HTERT RPE-1 (cell line): ENCODE measurements around the gene SLC30A7.

ENCODE experiments used
- in situ Hi-C: fragments of 300-500 bp; cut with MboI; formaldehyde crosslinking; loops from 4 replicates; pipeline ENCODE4 v1.14.3; 2020; ENCODE audit warnings: low sequenced_read_pairs

The SLC30A7 gene, protein sequence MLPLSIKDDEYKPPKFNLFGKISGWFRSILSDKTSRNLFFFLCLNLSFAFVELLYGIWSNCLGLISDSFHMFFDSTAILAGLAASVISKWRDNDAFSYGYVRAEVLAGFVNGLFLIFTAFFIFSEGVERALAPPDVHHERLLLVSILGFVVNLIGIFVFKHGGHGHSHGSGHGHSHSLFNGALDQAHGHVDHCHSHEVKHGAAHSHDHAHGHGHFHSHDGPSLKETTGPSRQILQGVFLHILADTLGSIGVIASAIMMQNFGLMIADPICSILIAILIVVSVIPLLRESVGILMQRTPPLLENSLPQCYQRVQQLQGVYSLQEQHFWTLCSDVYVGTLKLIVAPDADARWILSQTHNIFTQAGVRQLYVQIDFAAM

DNA sequence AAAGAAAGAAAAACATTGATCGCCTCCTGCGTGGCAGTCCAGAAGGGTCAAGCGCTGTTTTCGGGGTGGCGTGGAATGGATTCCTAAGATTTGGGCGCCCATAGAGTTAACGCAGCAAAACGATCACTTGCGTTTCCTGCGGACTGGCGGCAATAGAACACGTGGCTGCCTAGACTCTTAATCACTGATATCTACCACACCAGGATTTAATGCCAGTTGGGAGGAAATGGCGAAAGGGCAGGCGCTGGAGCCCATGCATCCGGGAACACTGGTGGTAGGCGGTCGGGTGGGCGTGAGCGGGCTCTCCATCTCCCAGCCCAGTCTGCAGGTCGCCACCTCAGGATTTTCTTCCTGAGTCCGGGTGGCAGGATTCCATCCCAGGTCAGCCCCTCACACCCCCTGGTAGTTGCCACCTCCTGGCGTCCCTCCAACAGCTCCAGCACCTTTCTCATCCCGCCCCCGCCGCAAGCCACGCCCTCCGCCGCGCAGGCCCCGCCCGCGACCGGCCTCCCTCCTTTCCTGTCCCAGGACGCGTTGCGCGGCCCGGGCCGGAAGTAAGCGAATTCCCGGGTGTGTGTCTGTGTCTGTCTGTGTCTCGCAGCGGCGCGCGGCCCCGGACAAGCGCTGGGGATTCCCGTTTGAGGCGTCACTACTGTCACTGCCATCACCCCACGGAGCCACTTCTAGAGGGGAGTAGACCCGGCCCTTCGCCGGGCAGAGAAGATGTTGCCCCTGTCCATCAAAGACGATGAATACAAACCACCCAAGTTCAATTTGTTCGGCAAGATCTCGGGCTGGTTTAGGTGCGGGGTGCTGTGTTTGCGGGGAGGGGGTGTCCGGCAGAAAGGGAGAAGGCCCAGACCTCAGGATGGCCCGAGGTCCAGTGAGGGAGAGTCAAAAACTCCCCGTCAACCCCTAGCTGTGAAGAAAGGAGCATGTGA is at the start of gene SLC30A7:
TSS of gene SLC30A7 (plus strand) at position 551 of the 941 bp plus-strand sequence. CDS start at position 724, 173 bp downstream.
- in situ Hi-C loops = no loop called here

DNA sequence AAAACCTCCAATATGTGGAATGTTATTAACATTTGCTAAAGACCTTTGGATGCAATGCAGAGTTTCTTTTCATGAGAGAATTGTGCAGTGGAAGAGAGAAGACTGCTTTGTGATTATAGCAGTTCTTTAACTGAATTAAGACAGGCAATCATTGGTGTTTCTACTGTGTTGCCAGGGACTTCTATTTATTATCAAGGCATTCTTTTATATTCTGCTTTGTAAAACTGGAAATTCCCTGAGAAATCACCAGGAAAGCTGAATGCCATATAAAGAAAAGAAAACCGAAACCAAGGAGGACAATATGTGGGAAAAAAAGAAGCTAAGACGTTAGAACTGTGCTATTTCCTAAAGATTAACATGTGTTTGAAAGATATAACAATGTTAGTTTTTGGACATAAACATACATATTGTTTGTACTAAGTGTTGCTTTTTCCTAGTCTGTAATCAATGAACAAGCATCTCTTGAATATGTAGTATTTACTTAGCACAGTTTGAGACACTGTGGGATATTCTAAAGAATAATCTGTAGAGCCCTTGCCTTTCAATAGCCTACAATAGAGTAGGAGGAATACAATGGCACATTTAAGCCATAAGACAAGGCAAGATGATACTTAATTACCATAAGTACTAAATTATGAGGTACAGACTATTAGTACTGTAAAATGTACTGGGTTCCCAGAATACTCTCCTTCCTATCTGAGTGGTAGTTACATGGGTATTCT is 48.4 kb upstream of the SLC30A7 start:
- in situ Hi-C loops = no loop called here

DNA sequence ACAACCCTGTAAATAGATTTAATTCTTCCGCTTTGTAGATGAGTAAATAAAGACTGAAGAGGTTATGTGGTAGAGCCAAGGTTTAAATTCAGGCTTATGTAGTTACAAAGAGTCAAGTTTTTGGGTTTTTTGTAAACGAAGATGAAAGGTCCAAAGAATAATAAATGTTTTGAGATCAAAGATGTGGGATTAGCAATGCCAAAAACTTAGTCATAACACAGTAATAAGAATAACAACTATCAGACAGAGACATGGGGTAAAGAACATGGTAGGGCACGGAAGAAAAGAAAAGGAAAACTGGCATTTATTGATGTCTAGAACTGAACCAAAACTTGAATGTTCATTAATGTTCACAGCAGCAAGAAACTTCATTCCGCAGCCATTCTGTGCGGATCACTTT is 44.2 kb upstream of the SLC30A7 start:
- in situ Hi-C loops = loop anchor here (25.0 kb wide), 1 partner anchor 389 kb away; no protein-coding TSS in a partner anchor

DNA sequence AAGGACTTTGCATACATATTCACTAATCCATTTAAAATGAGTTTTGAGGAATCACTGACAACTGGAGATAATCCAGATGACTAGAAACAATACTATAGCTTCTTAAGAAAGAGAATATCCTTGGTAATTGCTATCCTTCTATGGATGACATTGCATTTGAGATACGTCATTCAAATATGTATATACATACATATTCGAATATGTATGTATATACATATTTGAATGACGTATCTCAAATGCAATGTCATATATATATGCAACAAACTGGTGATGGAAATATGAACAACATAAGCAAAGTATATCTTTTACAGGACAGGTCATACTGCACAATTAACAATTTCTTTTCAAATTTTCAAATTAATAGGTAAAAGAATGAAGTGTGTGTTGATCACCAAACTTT is 42.9 kb upstream of the SLC30A7 start:
- in situ Hi-C loops = loop anchor here (25.0 kb wide), 1 partner anchor 391 kb away; no protein-coding TSS in a partner anchor

DNA sequence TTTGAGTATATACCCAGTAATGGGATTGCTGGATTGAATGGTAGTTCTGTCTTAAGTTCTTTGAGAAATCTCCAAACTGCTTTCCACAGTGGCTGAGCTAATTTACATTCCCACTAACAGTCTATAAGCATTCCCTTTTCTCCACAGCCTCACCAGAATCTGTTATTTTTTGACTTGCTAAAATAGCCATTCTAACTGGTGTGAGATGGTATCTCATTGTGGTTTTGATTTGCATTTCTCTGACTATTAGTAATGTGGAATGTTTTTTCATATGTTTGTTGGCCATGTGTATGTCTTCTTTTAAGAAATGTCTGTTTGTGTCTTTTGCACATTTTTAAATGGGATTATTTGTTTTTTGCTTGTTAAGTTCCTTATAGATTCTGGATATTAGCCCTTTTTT is 40.8 kb upstream of the SLC30A7 start:
- in situ Hi-C loops = loop anchor here (25.0 kb wide), 1 partner anchor 393 kb away; no protein-coding TSS in a partner anchor

DNA sequence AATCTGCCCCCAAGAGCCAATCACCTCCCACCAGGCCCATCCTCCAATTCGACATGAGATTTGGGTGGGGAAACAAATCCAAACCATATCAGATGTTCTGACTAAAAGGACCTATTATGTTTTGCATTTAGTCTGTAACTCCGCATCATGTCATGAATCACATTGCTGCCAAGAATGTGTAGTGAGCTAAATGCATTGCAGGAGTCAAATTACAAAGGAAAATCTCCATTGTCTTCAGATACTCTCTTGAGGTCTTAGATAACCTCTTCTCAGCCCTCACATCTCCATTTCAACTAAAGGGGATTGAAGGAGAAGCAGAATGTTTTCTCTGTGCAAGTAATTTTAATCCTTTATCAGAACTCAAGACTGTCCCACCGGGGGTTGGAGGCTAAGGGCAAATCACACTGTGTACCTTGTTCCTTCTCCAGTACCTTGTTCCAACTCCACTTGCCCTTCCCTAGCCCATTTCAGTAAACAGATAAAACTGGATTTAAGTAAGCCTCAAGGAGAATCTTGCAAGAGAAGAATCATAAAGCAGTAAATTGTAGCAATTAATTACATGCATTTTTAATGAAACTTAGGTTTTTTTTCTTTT is 35.4 kb upstream of the SLC30A7 start:
- in situ Hi-C loops = loop anchor here (25.0 kb wide), 1 partner anchor 398 kb away; no protein-coding TSS in a partner anchor

DNA sequence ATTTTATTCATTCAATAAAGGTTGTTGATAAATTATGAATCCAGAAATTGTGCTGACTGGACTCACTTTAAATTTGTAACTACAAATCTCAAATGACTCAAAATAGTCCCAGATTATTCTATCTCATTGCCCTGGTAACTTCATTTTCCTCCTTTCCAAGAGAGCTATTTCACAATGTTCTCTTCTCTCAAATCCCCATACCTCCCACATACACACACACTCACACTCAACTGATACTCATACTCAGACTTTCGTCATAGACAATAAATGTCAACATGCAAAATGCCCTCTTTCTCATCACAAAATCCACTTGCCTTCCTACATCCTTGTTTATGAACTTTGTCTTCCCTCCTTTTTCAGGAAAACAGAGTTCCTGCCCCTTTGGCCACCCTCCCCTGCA is 34.5 kb upstream of the SLC30A7 start:
- in situ Hi-C loops = loop anchor here (25.0 kb wide), 1 partner anchor 399 kb away; no protein-coding TSS in a partner anchor

DNA sequence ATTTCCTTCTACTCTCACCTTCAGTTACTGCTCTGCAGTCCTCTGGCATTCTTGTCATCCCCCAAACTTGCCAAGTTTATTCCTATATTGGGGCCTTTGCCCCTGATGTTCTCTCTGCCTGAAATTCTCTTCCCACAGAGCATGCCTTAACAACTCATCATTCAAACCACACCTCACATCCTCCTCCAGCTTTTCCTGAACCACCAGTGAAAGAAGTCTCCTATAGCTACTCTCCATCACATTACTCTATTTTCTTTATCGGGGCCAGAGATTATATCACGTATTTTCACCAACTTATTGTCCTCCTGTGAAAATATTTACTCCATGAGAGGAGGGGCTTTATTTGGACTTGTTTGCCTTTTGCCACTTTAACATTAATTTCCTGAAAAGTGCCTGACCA is 33.3 kb upstream of the SLC30A7 start:
- in situ Hi-C loops = loop anchor here (25.0 kb wide), 1 partner anchor 400 kb away; no protein-coding TSS in a partner anchor

DNA sequence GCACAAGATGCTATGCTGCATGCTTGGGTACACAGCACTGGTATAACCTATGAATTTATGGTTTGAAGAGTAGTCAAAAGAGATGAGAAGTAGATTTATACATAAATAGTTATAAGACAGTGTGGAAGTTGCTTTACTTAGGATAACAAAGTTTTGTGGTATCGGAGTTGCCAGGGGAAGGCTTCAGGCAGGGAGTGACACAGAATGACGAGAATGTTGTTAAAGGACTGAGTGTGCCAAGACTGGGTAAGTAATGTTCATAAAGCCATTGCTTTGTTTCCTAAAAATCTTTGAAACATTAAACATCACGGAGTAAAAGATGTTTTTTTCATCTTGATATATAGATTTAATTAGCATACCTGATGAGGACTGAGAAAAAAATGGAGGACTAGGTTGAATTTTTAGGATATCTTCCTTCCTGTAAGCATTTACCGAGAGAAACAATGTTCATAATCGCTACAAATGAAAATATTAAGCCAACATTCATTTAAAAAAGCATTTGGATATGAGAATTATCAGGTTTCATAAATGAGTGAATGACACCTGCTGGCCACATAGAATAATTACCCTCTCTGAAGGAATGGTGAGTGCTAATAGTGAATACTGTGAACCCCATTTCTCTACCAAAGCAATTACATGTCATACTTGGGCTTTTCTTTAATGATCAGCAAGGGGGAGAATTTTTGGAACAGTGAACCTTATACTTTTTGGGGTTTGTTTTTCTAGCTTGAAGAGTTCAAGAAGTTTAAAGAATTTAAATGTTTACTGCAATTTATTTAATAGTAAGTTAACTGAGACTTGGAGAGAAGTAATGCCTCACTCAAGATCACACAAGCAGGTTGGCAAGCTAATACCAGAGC is 29.6 kb upstream of the SLC30A7 start:
- in situ Hi-C loops = loop anchor here (25.0 kb wide), 1 partner anchor 404 kb away; no protein-coding TSS in a partner anchor

DNA sequence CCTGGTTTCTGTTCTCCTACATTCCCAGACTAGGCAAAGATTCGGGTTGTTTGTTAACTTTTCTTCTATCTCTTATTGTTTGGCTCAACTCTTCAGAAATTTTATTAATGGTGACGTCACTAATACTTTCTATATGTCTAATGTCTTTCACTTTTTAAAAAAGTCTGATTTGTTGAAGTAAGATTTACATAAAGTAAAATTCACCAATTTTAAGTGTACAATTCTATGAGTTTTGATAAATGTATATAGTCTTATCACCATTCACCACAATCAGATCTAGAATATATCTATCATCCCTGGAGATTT is 29.0 kb upstream of the SLC30A7 start:
- in situ Hi-C loops = loop anchor here (25.0 kb wide), 1 partner anchor 405 kb away; no protein-coding TSS in a partner anchor

DNA sequence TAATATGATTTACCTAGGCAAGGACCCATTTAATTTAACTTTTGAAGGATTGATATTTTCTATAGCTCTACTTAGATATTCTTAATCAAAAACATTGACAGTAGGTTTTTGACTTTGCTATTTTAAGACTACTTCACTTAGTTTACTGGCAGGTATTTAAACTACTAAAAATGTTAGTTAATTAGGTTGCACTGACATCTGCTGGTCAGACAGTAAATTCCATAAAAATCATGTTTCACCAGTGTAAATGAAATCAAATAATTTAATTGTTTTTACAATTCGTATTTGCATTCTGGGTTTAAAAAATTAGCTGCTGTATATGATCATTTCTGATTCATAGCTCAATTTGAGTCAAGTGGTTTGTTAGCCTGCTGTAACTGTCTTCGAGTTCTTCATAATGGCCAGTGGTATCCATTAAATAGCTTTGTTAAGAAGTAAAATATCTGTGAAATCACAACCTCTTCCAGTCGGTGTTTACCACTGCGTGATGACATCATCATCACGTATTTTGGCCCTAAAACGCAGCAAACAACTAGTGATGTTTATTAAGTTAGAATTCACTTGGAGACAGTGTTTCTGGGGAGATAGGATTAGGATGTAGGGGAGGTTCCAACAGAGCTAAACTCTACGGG is 27.4 kb upstream of the SLC30A7 start:
- in situ Hi-C loops = loop anchor here (25.0 kb wide), 1 partner anchor 406 kb away; no protein-coding TSS in a partner anchor

DNA sequence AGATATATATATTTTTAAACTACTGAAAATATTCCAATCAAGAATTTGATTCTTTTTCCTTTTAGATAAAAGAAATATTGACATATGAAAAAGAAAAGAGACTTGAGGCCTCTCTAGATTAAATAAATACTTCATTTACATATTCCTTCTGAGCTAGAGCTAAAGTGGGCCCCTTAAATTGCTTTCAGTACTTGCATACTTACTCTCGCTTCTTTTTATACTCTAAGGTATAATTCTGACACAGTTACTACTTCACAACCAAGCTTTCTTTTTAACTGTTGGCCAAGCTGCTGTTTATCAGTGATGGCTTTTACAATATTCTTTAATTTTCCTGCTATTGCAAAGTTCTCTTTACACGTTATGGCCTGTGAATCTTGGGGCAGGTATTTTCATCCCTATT is 25.9 kb upstream of the SLC30A7 start:
- in situ Hi-C loops = loop anchor here (25.0 kb wide), 1 partner anchor 408 kb away; no protein-coding TSS in a partner anchor

DNA sequence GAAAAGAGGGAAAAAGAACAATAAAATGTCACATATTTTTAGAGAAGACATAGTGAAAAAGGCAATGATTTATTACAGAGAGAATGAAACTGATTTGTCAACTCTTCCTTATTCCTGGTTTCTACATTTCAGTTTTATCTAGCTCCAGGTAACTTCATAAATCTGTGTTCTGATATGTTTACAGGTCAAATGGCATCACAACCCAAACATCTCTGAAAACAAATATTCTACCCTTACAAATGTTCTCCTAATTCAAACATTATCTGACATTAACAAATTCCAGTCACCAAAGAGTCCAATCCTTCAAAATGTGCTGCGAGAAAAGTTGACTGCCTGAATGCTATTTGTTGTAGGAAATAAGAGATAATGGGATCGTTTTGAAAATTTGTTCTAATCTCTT is 21.5 kb upstream of the SLC30A7 start:
- in situ Hi-C loops = loop anchor here (25.0 kb wide), 1 partner anchor 412 kb away; no protein-coding TSS in a partner anchor

DNA sequence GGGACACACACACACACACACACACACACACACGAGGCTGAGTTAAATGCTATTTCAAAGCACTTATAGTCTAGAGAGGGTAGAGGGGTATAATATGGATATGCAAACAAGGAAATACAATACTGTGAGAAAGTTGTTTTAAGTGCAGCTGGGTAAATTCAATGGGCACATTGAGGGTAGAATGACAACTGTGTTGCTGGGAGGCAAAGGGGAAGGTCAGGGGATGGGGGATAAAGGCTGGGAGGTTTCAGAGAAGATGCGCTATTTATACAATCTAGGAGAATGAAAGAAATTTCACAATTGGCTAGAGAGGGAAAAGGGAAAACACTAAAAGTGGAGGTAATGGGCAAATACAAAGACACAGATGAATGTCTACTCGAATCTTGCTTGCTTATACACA is 20.7 kb upstream of the SLC30A7 start:
- in situ Hi-C loops = no loop called here

DNA sequence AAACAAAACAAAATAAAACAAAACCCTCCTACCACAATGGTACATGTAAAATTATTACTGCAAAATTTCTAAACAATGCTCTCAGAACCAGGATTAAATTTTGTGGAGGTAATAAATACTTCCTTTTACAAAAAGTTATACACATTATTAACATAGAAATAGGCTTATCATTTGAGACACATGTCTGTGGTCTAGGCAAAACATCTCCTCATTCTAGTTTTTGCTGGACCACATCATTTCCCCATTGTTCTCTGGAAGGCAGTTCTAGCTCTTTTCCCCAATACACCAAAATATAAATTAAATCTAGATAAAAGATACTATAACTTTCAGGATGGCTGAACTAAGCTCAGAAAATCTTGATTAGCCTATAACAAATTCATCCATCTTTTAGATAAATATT is 19.6 kb upstream of the SLC30A7 start:
- in situ Hi-C loops = no loop called here

DNA sequence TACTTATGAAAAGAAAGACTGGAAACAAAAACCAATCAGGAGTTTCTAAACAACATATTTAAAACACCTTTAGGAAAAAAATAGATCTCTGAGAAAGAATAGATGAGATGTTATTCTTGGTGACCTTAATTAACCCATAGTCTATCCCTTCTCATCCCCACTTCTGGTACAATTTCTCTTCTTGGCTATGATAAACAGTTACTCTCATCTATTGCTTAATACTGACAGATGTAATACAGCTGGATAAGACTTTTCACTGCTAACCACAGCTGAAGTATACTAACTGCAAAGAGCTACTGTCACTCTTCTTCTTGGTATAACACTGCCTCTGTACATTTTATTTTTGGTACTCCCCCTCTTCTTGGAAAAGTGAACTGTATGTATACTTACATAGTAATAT is 16.5 kb upstream of the SLC30A7 start:
- in situ Hi-C loops = no loop called here

DNA sequence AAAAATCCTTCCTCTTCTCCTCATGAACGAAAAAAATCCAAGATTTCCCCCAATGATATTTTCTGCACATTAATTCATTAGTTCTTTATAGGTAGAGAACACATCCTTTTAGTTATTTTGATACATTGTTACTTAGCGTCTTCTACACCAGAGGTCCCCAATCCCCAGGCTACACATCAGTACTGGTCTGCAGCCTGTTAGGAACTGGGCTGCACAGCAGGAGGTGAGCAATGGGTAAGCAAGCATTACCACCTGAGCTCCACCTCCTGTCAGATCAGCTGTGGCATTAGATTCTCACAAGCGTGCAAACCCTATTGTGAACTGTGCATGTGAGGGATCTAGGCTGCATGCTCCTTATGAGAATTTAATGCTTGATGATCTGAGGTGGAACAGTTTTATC is 14.2 kb upstream of the SLC30A7 start:
- in situ Hi-C loops = no loop called here

DNA sequence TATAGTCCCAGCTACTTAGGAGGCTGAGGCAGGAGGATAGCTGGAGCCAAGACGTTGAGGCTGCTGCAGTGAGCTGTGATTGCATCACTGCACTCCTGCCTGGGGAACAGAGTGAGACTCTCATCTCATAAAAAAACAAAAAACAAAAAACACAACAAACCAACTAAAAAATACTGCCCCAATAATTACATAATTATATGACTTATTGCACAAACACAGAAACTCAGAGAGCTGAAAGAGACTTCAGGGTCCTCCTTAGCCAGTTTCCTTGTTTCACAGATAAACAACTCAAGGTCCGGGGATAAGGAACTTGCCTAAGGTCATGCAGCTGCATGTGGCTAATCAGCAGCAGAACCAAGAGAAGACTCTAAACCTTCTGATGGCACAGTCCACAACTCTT is 13.2 kb upstream of the SLC30A7 start:
- in situ Hi-C loops = no loop called here

DNA sequence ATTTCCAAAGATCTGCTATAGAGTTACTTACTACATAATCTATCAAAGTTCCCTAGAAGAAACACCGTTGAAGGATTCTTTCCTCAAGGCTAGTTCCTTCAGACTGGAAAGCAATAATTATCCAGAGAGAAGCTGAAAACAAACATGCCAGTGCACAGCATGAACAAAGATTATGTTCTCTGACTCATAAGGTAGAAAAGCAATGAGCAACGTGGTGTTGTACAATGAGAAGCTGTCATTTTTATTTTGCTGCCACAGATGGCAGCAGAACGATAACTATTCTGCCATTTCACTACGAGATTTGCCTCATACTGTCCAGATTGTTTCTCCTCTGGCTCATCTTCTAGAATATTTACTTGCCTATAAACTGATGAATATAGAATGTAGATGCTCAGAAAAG is 11.9 kb upstream of the SLC30A7 start:
- in situ Hi-C loops = no loop called here
